Neural cell (in vitro differentiated cells): ENCODE data around the gene NR2F6. TPM values are rescaled to one million over a fixed set of nuclear protein-coding genes. Genes with fewer than 3 reads are reported as not detected.

Experiments used
- H2AFZ ChIP-seq: fragments of 200-600, 300-800 bp; sonication (generic), shearing (Covaris generic); 2 replicates; pipeline ENCODE4 v1.6.0; 2014; ENCODE audit warnings: low read depth, mild to moderate bottlenecking, antibody characterized with exemption, low read length, moderate library complexity
- H3F3A ChIP-seq: fragments of 200-600 bp; shearing (Covaris generic); 2 replicates; pipeline ENCODE4 v1.6.1; 2016; ENCODE audit warnings: mild to moderate bottlenecking, moderate library complexity, mixed read lengths, antibody characterized with exemption, low read length; ENCODE audit not compliant: insufficient read depth, poor library complexity, severe bottlenecking
- H3K27ac ChIP-seq: fragments of 200-600, 300-800 bp; sonication (generic), shearing (Covaris generic); 2 replicates; pipeline ENCODE4 v1.5.1; 2014; ENCODE audit warnings: mild to moderate bottlenecking, low read length, moderate library complexity
- H3K27me3 ChIP-seq: fragments of 300-800, 200-600 bp; sonication (generic), shearing (Covaris generic); 2 replicates; pipeline ENCODE4 v1.6.0; 2014; ENCODE audit warnings: mild to moderate bottlenecking, low read depth, low read length, moderate library complexity; ENCODE audit not compliant: insufficient read depth
- H3K36me3 ChIP-seq: fragments of 300-800, 200-600 bp; sonication (generic), shearing (Covaris generic); 2 replicates; pipeline ENCODE4 v1.5.1; 2014; ENCODE audit warnings: mild to moderate bottlenecking, antibody characterized with exemption, low read length, moderate library complexity; ENCODE audit not compliant: insufficient read depth
- H3K4me2 ChIP-seq: fragments of 300-800, 200-600 bp; sonication (generic), shearing (Covaris generic); 2 replicates; pipeline ENCODE4 v1.6.0; 2014; ENCODE audit warnings: mild to moderate bottlenecking, low read length
- H3K4me3 ChIP-seq: fragments of 300-800, 200-600 bp; sonication (generic), shearing (Covaris generic); 2 replicates; pipeline ENCODE4 v1.5.1; 2014; ENCODE audit warnings: mild to moderate bottlenecking, low read length, moderate library complexity
- H3K79me2 ChIP-seq: fragments of 200-600 bp; shearing (Covaris generic); replicated peaks from 2 replicates; pipeline ENCODE4 v1.6.0; 2014; ENCODE audit warnings: mild to moderate bottlenecking, low read length, moderate library complexity; ENCODE audit not compliant: insufficient read depth
- H3K9ac ChIP-seq: fragments of 300-800, 200-600 bp; sonication (generic), shearing (Covaris generic); 2 replicates; pipeline ENCODE4 v1.6.1; 2016; ENCODE audit warnings: mild to moderate bottlenecking, low read length, mixed read lengths
- H3K9me2 ChIP-seq: fragments of 200-600 bp; shearing (Covaris generic); 2 replicates; pipeline ENCODE4 v1.6.1; 2016; ENCODE audit warnings: mild to moderate bottlenecking, low read length, mixed read lengths; ENCODE audit not compliant: insufficient read depth
- H3K9me3 ChIP-seq: fragments of 200-600, 300-800 bp; sonication (generic), shearing (Covaris generic); 2 replicates; pipeline ENCODE4 v1.6.1; 2016; ENCODE audit warnings: mild to moderate bottlenecking, mixed run types, low read length, moderate library complexity, mixed read lengths
- H4K20me1 ChIP-seq: fragments of 200-600 bp; shearing (Covaris generic); 2 replicates; pipeline ENCODE4 v1.6.1; 2016; ENCODE audit warnings: mild to moderate bottlenecking, mixed run types; ENCODE audit not compliant: insufficient read depth
- POLR2AphosphoS5 ChIP-seq: IDR thresholded peaks from 2 replicates; pipeline ENCODE4 v1.6.1; 2012
- RAD21 ChIP-seq: fragments of 450-650 bp; conservative IDR thresholded peaks from 2 replicates; pipeline ENCODE4 v1.6.1; 2014; ENCODE audit warnings: antibody characterized with exemption, mild to moderate bottlenecking, moderate library complexity
- polyA plus RNA-seq: library from polyadenylated mRNA; depleted of rRNA; stranded (reverse); fragments of >200 nt; gene quantifications from 2 replicates; pipeline ENCODE4 v1.2.3, GENCODE V29; 2014

Gene NR2F6
- polyA plus RNA-seq, 1 donor from 2014 or later, result 26.9 TPM

GRCh38 chr19:17183271-17183761 lies 62.4 kb downstream of the NR2F6 start:
- no peaks in the 10 kb centered on the region for H3F3A ChIP-seq
- no peak overlapping the region for H3K4me3 ChIP-seq
- TF ChIP-seq POLR2AphosphoS5 (no peak), RAD21 (no peak)
- H3K9ac ChIP-seq, result no peak overlapping the region
- H3K36me3 ChIP-seq, result no peaks in the 10 kb centered on the region
- no peaks in the 10 kb centered on the region for H3K27me3 ChIP-seq
- H3K79me2 ChIP-seq, result no peaks in the 10 kb centered on the region
- H3K9me3 ChIP-seq, result no peaks in the 10 kb centered on the region
- no peaks in the 10 kb centered on the region for H4K20me1 ChIP-seq
- H3K9me2 ChIP-seq, result no peaks in the 10 kb centered on the region
- no peak overlapping the region for H3K4me2 ChIP-seq
- no peak overlapping the region for H3K27ac ChIP-seq
- H2AFZ ChIP-seq, result no peak overlapping the region

Other genes with a start within 250 kb of the NR2F6 start
- gene CPAMD8, start 219.1 kb downstream of the NR2F6 start, polyA plus RNA-seq, result 1.9 and 4.2 TPM in 2 replicates
- gene HAUS8, start 170.5 kb downstream of the NR2F6 start, polyA plus RNA-seq, result 3.6 and 4.8 TPM in 2 replicates
- gene MYO9B, start 170.1 kb downstream of the NR2F6 start, polyA plus RNA-seq, result 27.2 and 28.5 TPM in 2 replicates
- 20.4 and 34.7 TPM in 2 replicates for gene USE1, start 30.6 kb downstream of the NR2F6 start, polyA plus RNA-seq
- 1.9 and 6.5 TPM in 2 replicates for gene OCEL1, start 19.7 kb downstream of the NR2F6 start, polyA plus RNA-seq
- gene USHBP1, start 18.8 kb upstream of the NR2F6 start, polyA plus RNA-seq, result 0.59 TPM in 1 of 2 replicates, not detected in the other
- 123 and 132 TPM in 2 replicates for gene BABAM1, start 21.5 kb upstream of the NR2F6 start, polyA plus RNA-seq
- gene ANKLE1, start 36.0 kb upstream of the NR2F6 start, polyA plus RNA-seq, result 9.3 and 12.4 TPM in 2 replicates
- gene ABHD8, start 57.5 kb upstream of the NR2F6 start, polyA plus RNA-seq, result 28.1 and 31.6 TPM in 2 replicates
- 61.7 and 85.1 TPM in 2 replicates for gene MRPL34, start 60.0 kb upstream of the NR2F6 start, polyA plus RNA-seq
- 25.4 and 26.3 TPM in 2 replicates for gene DDA1, start 63.6 kb upstream of the NR2F6 start, polyA plus RNA-seq
- 51.3 and 68.6 TPM in 2 replicates for gene ANO8, start 88.9 kb upstream of the NR2F6 start, polyA plus RNA-seq
- 23.2 and 25.6 TPM in 2 replicates for gene GTPBP3, start 91.6 kb upstream of the NR2F6 start, polyA plus RNA-seq
- not detected in 2 replicates for gene PLVAP, start 131.4 kb upstream of the NR2F6 start, polyA plus RNA-seq
- gene CCDC194, start 148.3 kb upstream of the NR2F6 start, polyA plus RNA-seq, result not detected in 2 replicates
- not detected in 2 replicates for gene BST2, start 159.7 kb upstream of the NR2F6 start, polyA plus RNA-seq
- gene MVB12A, start 174.1 kb upstream of the NR2F6 start, polyA plus RNA-seq, result 43.8 and 48.6 TPM in 2 replicates
- gene TMEM221, start 202.7 kb upstream of the NR2F6 start, polyA plus RNA-seq, result not detected in 2 replicates
- not detected in 2 replicates for gene NXNL1, start 215.0 kb upstream of the NR2F6 start, polyA plus RNA-seq
- gene SLC27A1, start 224.6 kb upstream of the NR2F6 start, polyA plus RNA-seq, result 22.0 and 27.0 TPM in 2 replicates